ENCODE measurements around the gene LTBP1.
A peak's percentile ranks its signal among the peaks of the same experiment; 100 is the strongest.
"Not testable (repeated sequence)": the region's sequence is repeated elsewhere in the genome, so short reads cannot be mapped to it uniquely, and the experiment has no call there.

Gene LTBP1

GRCh38 chr2:33437297-33437696 is 490.5 kb downstream of the LTBP1 start:
- no peak for TF ChIP-seq CTCF (IDR thresholded peaks at IDR 0.05; ENCODE audit: low read depth, low read length)
- in situ Hi-C loops (cut with HindIII; ENCODE audit: low sequenced_read_pairs): no loop called here
- H3K4me3 ChIP-seq (ENCODE audit: low read depth, low read length): no peak overlapping the region
- peak; percentile 94 for DNase-seq (ENCODE audit: low read depth, low spot score)

- no peak overlapping the region for H3K4me3 ChIP-seq (ENCODE audit: low read depth, low read length)
- in situ Hi-C loops (cut with HindIII; ENCODE audit: low sequenced_read_pairs): no loop called here
- no peak for TF ChIP-seq CTCF (IDR thresholded peaks at IDR 0.05; ENCODE audit: low read depth, low read length)
These were observed 491.1 kb downstream of the LTBP1 start for GRCh38 chr2:33437815-33438214.

GRCh38 chr2:33441235-33441810 is 494.6 kb downstream of the LTBP1 start:
- TF ChIP-seq CTCF (IDR thresholded peaks at IDR 0.05; ENCODE audit: low read depth, low read length): peak; percentile 87
- DNase-seq (ENCODE audit: low read depth, low spot score): peak; percentile 75
- in situ Hi-C loops (cut with HindIII; ENCODE audit: low sequenced_read_pairs): no loop called here
- H3K4me3 ChIP-seq (ENCODE audit: low read depth, low read length): no peak overlapping the region

More at GRCh38 chr2:33437815-33438214, 491.1 kb downstream of the LTBP1 start:
- no peak for DNase-seq (ENCODE audit: low read depth, low spot score)

GRCh38 chr2:33442052-33442451 is 495.3 kb downstream of the LTBP1 start:
- in situ Hi-C loops (cut with HindIII; ENCODE audit: low sequenced_read_pairs); DNase-seq (ENCODE audit: low read depth, low spot score); H3K4me3 ChIP-seq (ENCODE audit: low read depth, low read length): not testable (repeated sequence)

- no peak for TF ChIP-seq CTCF (IDR thresholded peaks at IDR 0.05; ENCODE audit: low read depth, low read length)
- DNase-seq (ENCODE audit: low read depth, low spot score): no peak
- in situ Hi-C loops (cut with HindIII; ENCODE audit: low sequenced_read_pairs): no loop called here
- no peak overlapping the region for H3K4me3 ChIP-seq (ENCODE audit: low read depth, low read length)
These were observed 495.9 kb downstream of the LTBP1 start for GRCh38 chr2:33442528-33443079.

GRCh38 chr2:33443274-33443829 is 496.6 kb downstream of the LTBP1 start:
- DNase-seq (ENCODE audit: low read depth, low spot score): no peak
- in situ Hi-C loops (cut with HindIII; ENCODE audit: low sequenced_read_pairs): no loop called here

More at GRCh38 chr2:33443274-33443829, 496.6 kb downstream of the LTBP1 start:
- TF ChIP-seq CTCF (IDR thresholded peaks at IDR 0.05; ENCODE audit: low read depth, low read length): no peak
- H3K4me3 ChIP-seq (ENCODE audit: low read depth, low read length): no peak overlapping the region

Data from astrocyte of the spinal cord (primary cell).